COLO668 (cell line): ENCODE results near the gene PGC.

ENCODE experiments used
- DNase-seq: peaks from one replicate; lab custom pipeline; 2025; ENCODE audit not compliant: unreplicated experiment; lab: John Stamatoyannopoulos, UW

The PGC gene

GRCh38 chr6:41747256-41748101, at the start of gene PGC:
TSS of gene PGC (minus strand) at chr6:41747397. CDS start at chr6:41747334, 63 bp downstream.
- DNase-seq, result no peak

GRCh38 chr6:41796474-41796873, 49.3 kb upstream of the PGC start:
- no peak for DNase-seq

GRCh38 chr6:41791984-41792383, 44.8 kb upstream of the PGC start:
- no peak for DNase-seq

- no peak for DNase-seq
Measured at GRCh38 chr6:41791305-41791704, 44.1 kb upstream of the PGC start.

- DNase-seq, result no peak
Measured at GRCh38 chr6:41790045-41790444, 42.8 kb upstream of the PGC start.

GRCh38 chr6:41789390-41789724, 42.2 kb upstream of the PGC start:
- no peak for DNase-seq

- DNase-seq, result peak; percentile 90
Measured at GRCh38 chr6:41787219-41787917, 40.2 kb upstream of the PGC start, which contains the start of gene TOMM6. TSS of gene TOMM6 (plus strand) at chr6:41787694. CDS start at chr6:41787698, 4 bp downstream.

GRCh38 chr6:41786451-41787218, 39.4 kb upstream of the PGC start:
- DNase-seq, result peak; percentile 85

GRCh38 chr6:41785689-41786450, 38.7 kb upstream of the PGC start:
- peak; percentile 8 for DNase-seq

- DNase-seq, result no peak
Measured at GRCh38 chr6:41785254-41785653, 38.1 kb upstream of the PGC start.

GRCh38 chr6:41784581-41785171, 37.5 kb upstream of the PGC start:
- no peak for DNase-seq

GRCh38 chr6:41783106-41783780, 36.0 kb upstream of the PGC start:
- DNase-seq, result no peak

- DNase-seq, result no peak
Measured at GRCh38 chr6:41781366-41781730, 34.2 kb upstream of the PGC start.

- peak; percentile 18 for DNase-seq
Measured at GRCh38 chr6:41780551-41781365, 33.6 kb upstream of the PGC start, which contains the start of gene PRICKLE4. TSS of gene PRICKLE4 (plus strand) at chr6:41780782. CDS start at chr6:41783474, 2,692 bp downstream.

- peak; percentile 90 for DNase-seq
Measured at GRCh38 chr6:41779788-41780550, 32.8 kb upstream of the PGC start, which contains the start of gene FRS3. TSS of gene FRS3 (minus strand) at chr6:41779900. CDS start at chr6:41776987, 2,913 bp downstream.

- DNase-seq, result no peak
Measured at GRCh38 chr6:41779336-41779735, 32.1 kb upstream of the PGC start.

- DNase-seq, result no peak
Measured at GRCh38 chr6:41778895-41779294, 31.7 kb upstream of the PGC start.
